CD4-positive, alpha-beta T cell (primary cell): ENCODE measurements around the gene KHK. TPM values are rescaled to one million over a fixed set of nuclear protein-coding genes. Genes with fewer than 3 reads are reported as not detected.

Experiments used
- ATAC-seq: fragments of 200-7000 bp; cut with Tn5 transposase; one replicate; pipeline ENCODE4 v1.10.0; 2022; ENCODE audit warnings: mild to moderate bottlenecking; ENCODE audit not compliant: poor library complexity
- CTCF ChIA-PET: fragments of 350-600 bp; sonication (Branson Sonifier 250); formaldehyde crosslinking; loops from one replicate; lab custom pipeline; 2021; ENCODE audit warnings: antibody characterized with exemption, inconsistent platforms; lab: Charles Lee
- POLR2A ChIA-PET: fragments of 350-600 bp; sonication (Branson Sonifier 250); formaldehyde crosslinking; loops from one replicate; lab custom pipeline; 2021; ENCODE audit warnings: antibody characterized with exemption, inconsistent platforms; lab: Charles Lee
- DNase-seq, 14 experiments: peaks; one replicate each; pipeline ENCODE4 v3.0.0-alpha.2; 2013 to 2020; ENCODE audit warnings: mixed read lengths in 2 of 14
- H3K27ac ChIP-seq, 2 donors: one replicate each; pipeline versions ENCODE4 v1.5.1 to v1.7.0; 2013; ENCODE audit warnings: low read length in 2 of 2, low read depth in 1 of 2, mild to moderate bottlenecking in 1 of 2
- H3K27me3 ChIP-seq, 2 experiments: 1 replicate in 1 of 2; 2 replicates in 1 of 2; pipeline versions ENCODE4 v1.6.1 to v1.7.0; 2013; ENCODE audit warnings: low read length in 2 of 2, control low read depth in 1 of 2, mild to moderate bottlenecking in 1 of 2, moderate library complexity in 1 of 2; ENCODE audit not compliant: insufficient read depth in 2 of 2, control insufficient read depth in 1 of 2
- H3K36me3 ChIP-seq: one replicate; pipeline ENCODE4 v1.6.1; 2013; ENCODE audit warnings: low read length, control low read depth; ENCODE audit not compliant: insufficient read depth
- H3K4me1 ChIP-seq: one replicate; pipeline ENCODE4 v1.6.1; 2013; ENCODE audit warnings: low read length, control low read depth; ENCODE audit not compliant: insufficient read depth
- H3K4me3 ChIP-seq: one replicate; pipeline ENCODE4 v1.5.1; 2013; ENCODE audit warnings: mild to moderate bottlenecking, low read length, moderate library complexity
- H3K9me3 ChIP-seq, 2 experiments: 1 replicate in 1 of 2; 2 replicates in 1 of 2; pipeline versions ENCODE4 v1.6.1 to v1.7.0; 2013; ENCODE audit warnings: low read length in 2 of 2, mild to moderate bottlenecking in 2 of 2, control low read depth in 1 of 2, moderate library complexity in 1 of 2; ENCODE audit not compliant: control insufficient read depth in 1 of 2, insufficient read depth in 1 of 2
- H3K27ac Mint-ChIP-seq: one replicate; pipeline ENCODE4 v1.8.0; 2020; ENCODE audit warnings: mixed read lengths
- H3K27me3 Mint-ChIP-seq: one replicate; pipeline ENCODE4 v1.8.0; 2021; ENCODE audit warnings: mixed read lengths
- H3K36me3 Mint-ChIP-seq: one replicate; pipeline ENCODE4 v1.8.0; 2021; ENCODE audit warnings: low read depth, mixed read lengths
- H3K4me1 Mint-ChIP-seq: one replicate; pipeline ENCODE4 v1.8.0; 2021; ENCODE audit warnings: low read depth, mixed read lengths
- H3K4me3 Mint-ChIP-seq: one replicate; pipeline ENCODE4 v1.8.0; 2020; ENCODE audit warnings: mild to moderate bottlenecking, mixed read lengths
- H3K9me3 Mint-ChIP-seq: one replicate; pipeline ENCODE4 v1.8.0; 2020; ENCODE audit warnings: mixed read lengths
- intact Hi-C, 2 experiments: fragments of 100-400 bp; cut with DNase I in 1 of 2; cut with micrococcal nuclease in 1 of 2; formaldehyde crosslinking; loops; one replicate each; pipeline versions ENCODE4 v1.15.1 to v1.9.0; 2023 to 2025; cut with DNase I, micrococcal nuclease
- total RNA-seq, 174 experiments: library from RNA in 2 of 174; stranded (reverse) in 2 of 174; gene quantifications; one replicate each; pipeline ENCODE4 v1.2.3 and lab custom pipeline; 2021 to 2026
- TF ChIP-seq, protein P1 (sequence below): fragments of 200-600 bp; IDR thresholded peaks from one replicate; pipeline ENCODE4 v1.8.0; 2022; ENCODE audit warnings: antibody characterized with exemption, mild to moderate bottlenecking

Gene KHK
- total RNA-seq, 2 experiments from 2014 or later, result 4.7 TPM

- DNase-seq (no peak), ATAC-seq (no peak)
- CTCF ChIA-PET, result no interaction called here
- Mint-ChIP-seq H3K4me3 (no peak overlapping the region), H3K27me3 (no peaks in the 10 kb centered on the region), H3K36me3 (peaks cover 55% of the 10 kb centered on the region), H3K9me3 (no peaks in the 10 kb centered on the region), H3K27ac (peak overlapping the region; percentile 37), H3K4me1 (peaks cover 8% of the 10 kb centered on the region)
- Histone ChIP-seq H3K27me3 (no peaks in the 10 kb centered on the region), H3K4me1 (no peaks in the 10 kb centered on the region), H3K36me3 (peaks cover 49% of the 10 kb centered on the region), H3K27ac (no peak overlapping the region), H3K9me3 (no peaks in the 10 kb centered on the region), H3K4me3 (no peak overlapping the region)
- POLR2A ChIA-PET, result no interaction called here
- intact Hi-C loops, result no loop called here
- TF ChIP-seq, protein P1, sequence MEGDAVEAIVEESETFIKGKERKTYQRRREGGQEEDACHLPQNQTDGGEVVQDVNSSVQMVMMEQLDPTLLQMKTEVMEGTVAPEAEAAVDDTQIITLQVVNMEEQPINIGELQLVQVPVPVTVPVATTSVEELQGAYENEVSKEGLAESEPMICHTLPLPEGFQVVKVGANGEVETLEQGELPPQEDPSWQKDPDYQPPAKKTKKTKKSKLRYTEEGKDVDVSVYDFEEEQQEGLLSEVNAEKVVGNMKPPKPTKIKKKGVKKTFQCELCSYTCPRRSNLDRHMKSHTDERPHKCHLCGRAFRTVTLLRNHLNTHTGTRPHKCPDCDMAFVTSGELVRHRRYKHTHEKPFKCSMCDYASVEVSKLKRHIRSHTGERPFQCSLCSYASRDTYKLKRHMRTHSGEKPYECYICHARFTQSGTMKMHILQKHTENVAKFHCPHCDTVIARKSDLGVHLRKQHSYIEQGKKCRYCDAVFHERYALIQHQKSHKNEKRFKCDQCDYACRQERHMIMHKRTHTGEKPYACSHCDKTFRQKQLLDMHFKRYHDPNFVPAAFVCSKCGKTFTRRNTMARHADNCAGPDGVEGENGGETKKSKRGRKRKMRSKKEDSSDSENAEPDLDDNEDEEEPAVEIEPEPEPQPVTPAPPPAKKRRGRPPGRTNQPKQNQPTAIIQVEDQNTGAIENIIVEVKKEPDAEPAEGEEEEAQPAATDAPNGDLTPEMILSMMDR, result no peak
These were observed 44.8 kb upstream of the KHK start for GRCh38 chr2:27041752-27042151.

DNA sequence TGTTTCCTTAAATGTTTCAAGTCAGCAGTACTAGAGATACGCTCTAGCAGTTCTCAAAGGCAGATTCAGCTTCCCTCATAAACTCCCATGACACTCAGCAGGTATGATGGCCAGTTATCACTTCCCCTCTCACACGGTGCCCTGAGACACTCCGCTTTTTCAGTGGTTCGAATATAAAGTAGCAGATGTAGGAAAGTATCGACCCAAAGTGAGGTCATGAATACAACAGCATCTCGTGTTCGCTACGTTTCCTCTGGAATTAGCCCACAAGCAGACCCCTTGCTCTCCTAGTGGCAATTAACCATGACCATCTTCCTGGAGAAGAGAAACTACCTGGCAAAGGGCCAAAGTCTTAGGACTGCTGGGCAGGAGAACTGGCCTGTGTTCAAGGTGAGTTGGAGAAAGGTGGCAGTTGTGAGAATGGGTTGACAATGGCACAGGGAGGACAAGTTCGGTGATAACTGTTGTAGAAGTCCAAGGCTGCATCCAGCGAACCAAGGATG is 44.4 kb upstream of the KHK start:
- CTCF ChIA-PET, result no interaction called here

DNA sequence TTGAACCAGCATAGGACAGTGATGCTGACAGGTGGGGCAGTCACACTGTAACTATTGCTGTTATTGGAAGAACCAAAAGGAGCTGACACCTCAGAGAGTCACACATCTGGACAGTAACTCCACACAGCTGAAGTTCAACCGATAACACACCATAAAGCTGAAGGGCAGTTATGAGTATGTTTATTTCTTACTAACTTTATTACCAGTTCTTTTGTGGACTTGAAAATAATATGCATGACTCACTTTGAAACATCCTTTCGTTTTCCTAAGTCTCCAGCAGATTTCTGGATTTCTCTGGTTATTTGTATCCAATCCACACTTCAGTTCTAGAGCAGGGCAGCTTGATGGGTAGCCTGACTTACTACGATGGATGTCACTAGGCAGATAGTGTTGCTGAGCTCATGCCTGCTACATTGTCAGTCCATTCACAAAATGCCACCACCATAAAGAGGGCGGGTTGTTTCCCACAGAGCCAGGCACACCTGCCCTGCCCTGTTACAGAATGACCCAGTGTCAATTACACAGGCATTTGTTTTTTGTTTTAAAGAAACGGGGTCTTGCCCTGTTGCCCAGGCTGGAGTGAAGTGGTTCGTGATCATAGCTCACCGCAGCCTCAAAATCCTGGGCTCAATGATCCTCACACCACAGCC is 43.5 kb upstream of the KHK start:
- H3K36me3 Mint-ChIP-seq, result peaks cover 41% of the 10 kb centered on the region
- Histone ChIP-seq H3K27ac (no peak overlapping the region), H3K36me3 (peaks cover 36% of the 10 kb centered on the region), H3K9me3 (no peaks in the 10 kb centered on the region), H3K4me1 (no peaks in the 10 kb centered on the region), H3K4me3 (no peak overlapping the region), H3K27me3 (no peaks in the 10 kb centered on the region)
- no peaks in the 10 kb centered on the region for H3K27me3 Mint-ChIP-seq
- H3K4me1 Mint-ChIP-seq, result peaks cover 4% of the 10 kb centered on the region
- POLR2A ChIA-PET, result no interaction called here
- TF ChIP-seq, protein P1, result no peak
- ATAC-seq (no peak), DNase-seq (no peak)
- intact Hi-C loops, result no loop called here
- CTCF ChIA-PET, result no interaction called here
- peak overlapping the region; percentile 34 for H3K27ac Mint-ChIP-seq
- no peaks in the 10 kb centered on the region for H3K9me3 Mint-ChIP-seq
- H3K4me3 Mint-ChIP-seq, result no peak overlapping the region

More for the DNA sequence above, 44.4 kb upstream of the KHK start:
- peak overlapping the region; percentile 34 for H3K27ac Mint-ChIP-seq
- no peaks in the 10 kb centered on the region for H3K27me3 Mint-ChIP-seq
- no peak overlapping the region for H3K4me3 ChIP-seq
- peaks cover 5% of the 10 kb centered on the region for H3K4me1 Mint-ChIP-seq
- peaks cover 45% of the 10 kb centered on the region for H3K36me3 ChIP-seq
- no peaks in the 10 kb centered on the region for H3K27me3 ChIP-seq
- ATAC-seq (no peak), DNase-seq (no peak)
- H3K27ac ChIP-seq, result no peak overlapping the region
- POLR2A ChIA-PET, result no interaction called here
- no peaks in the 10 kb centered on the region for H3K9me3 ChIP-seq
- H3K9me3 Mint-ChIP-seq, result no peaks in the 10 kb centered on the region
- H3K4me3 Mint-ChIP-seq, result no peak overlapping the region
- intact Hi-C loops, result no loop called here
- H3K36me3 Mint-ChIP-seq, result peaks cover 50% of the 10 kb centered on the region
- no peaks in the 10 kb centered on the region for H3K4me1 ChIP-seq
- TF ChIP-seq, protein P1, result no peak
